ENCODE results near the gene OSBPL3. TPM values are rescaled to one million over a fixed set of nuclear protein-coding genes. Genes with fewer than 3 reads are reported as not detected.

Gene OSBPL3
- total and polyA plus RNA-seq, 2 experiments from 2014 or later = 21.8 to 25.8 TPM

DNA sequence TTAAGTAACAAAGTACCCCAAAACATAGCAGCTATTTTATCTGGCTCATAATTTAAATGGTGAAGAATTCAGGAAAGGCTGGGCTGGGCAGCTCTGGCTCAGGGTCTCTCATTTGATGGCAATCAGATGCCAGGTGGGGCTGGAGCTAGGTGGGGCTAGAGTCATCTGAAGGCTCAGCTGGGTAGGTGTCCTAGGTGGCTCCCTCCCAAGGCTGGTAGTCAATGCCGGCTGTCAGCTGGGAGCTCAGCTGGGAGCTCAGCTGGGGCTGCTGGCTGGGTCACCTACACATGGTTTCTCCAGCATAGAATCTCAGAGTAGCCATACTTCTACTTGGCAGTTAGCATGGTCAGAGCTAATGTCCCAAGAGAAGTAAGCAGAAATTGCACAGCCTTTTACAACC, 34.1 kb downstream of the OSBPL3 start:
- Histone ChIP-seq H2AFZ (no peak overlapping the region), H3K4me3 (no peak overlapping the region), H3F3A (ENCODE audit: insufficient read depth) (no peaks in the 10 kb centered on the region; the same call in 1 of the 2 replicates), H3K79me2 (ENCODE audit: insufficient read depth) (peaks cover 100% of the 10 kb centered on the region), H3K9me3 (ENCODE audit: low read depth) (no peaks in the 10 kb centered on the region), H3K4me1 (ENCODE audit: insufficient read depth) (peaks cover 10% of the 10 kb centered on the region; the same call in 1 of the 2 replicates), H3K27me3 (replicated peaks; ENCODE audit: insufficient read depth) (no peaks in the 10 kb centered on the region), H4K20me1 (ENCODE audit: insufficient read depth) (no peaks in the 10 kb centered on the region), H3K9me2 (ENCODE audit: insufficient read depth) (no peaks in the 10 kb centered on the region), H3K36me3 (ENCODE audit: low read depth) (no peaks in the 10 kb centered on the region), H3K27ac (no peak overlapping the region), H3K4me2 (ENCODE audit: unreplicated experiment) (no peak overlapping the region), H3K9ac (no peak overlapping the region)
- TF ChIP-seq EZH2 (IDR thresholded peaks at IDR 0.05; ENCODE audit: insufficient read depth, poor library complexity, severe bottlenecking) = no peak
- no peak for TF ChIP-seq EZH2phosphoT487 (IDR thresholded peaks at IDR 0.05; ENCODE audit: insufficient read depth, low read depth)
- DNase-seq = no peak
- in situ Hi-C loops (cut with MboI) = no loop called here
- 29 to 83% methylated on average over 1 of the region's 1 CpG for WGBS, 2 experiments (ENCODE audit: low coverage in 1 of 2, low lambda C conversion rate in 2 of 2, missing lambda C conversion rate in 2 of 2)

- Histone ChIP-seq H3K36me3 (ENCODE audit: low read depth) (no peaks in the 10 kb centered on the region), H3F3A (ENCODE audit: insufficient read depth) (no peaks in the 10 kb centered on the region; the same call in 1 of the 2 replicates), H3K4me2 (ENCODE audit: unreplicated experiment) (no peak overlapping the region), H3K9ac (no peak overlapping the region), H3K9me2 (ENCODE audit: insufficient read depth) (no peaks in the 10 kb centered on the region), H3K4me1 (ENCODE audit: insufficient read depth) (0 out of 2 replicates have a peak, but pooled peaks cover 5% of the 10 kb centered on the region), H3K27me3 (replicated peaks; ENCODE audit: insufficient read depth) (no peaks in the 10 kb centered on the region), H3K79me2 (ENCODE audit: insufficient read depth) (peaks cover 100% of the 10 kb centered on the region), H4K20me1 (ENCODE audit: insufficient read depth) (no peaks in the 10 kb centered on the region), H2AFZ (no peak overlapping the region), H3K27ac (no peak overlapping the region), H3K4me3 (no peak overlapping the region), H3K9me3 (ENCODE audit: low read depth) (no peaks in the 10 kb centered on the region)
- DNase-seq = no peak
- TF ChIP-seq EZH2 (IDR thresholded peaks at IDR 0.05; ENCODE audit: insufficient read depth, poor library complexity, severe bottlenecking) (no peak), EZH2phosphoT487 (IDR thresholded peaks at IDR 0.05; ENCODE audit: insufficient read depth, low read depth) (no peak)
- WGBS, 2 experiments (ENCODE audit: low coverage in 1 of 2, low lambda C conversion rate in 2 of 2, missing lambda C conversion rate in 2 of 2) = 89 to 93% methylated on average over 5 of the region's 5 CpGs
- in situ Hi-C loops (cut with MboI) = no loop called here
These were observed 36.7 kb downstream of the OSBPL3 start for GRCh38 chr7:24943096-24943948.

- no peak for DNase-seq
- Histone ChIP-seq H3K4me1 (ENCODE audit: insufficient read depth) (no peaks in the 10 kb centered on the region), H3K9me3 (ENCODE audit: low read depth) (no peaks in the 10 kb centered on the region), H3K27me3 (replicated peaks; ENCODE audit: insufficient read depth) (no peaks in the 10 kb centered on the region), H3K79me2 (ENCODE audit: insufficient read depth) (peaks cover 100% of the 10 kb centered on the region), H3F3A (ENCODE audit: insufficient read depth) (no peaks in the 10 kb centered on the region), H3K27ac (no peak overlapping the region), H3K4me3 (no peak overlapping the region), H3K9ac (no peak overlapping the region), H3K9me2 (ENCODE audit: insufficient read depth) (0 out of 2 replicates have a peak, but pooled peaks cover 5% of the 10 kb centered on the region), H4K20me1 (ENCODE audit: insufficient read depth) (0 out of 2 replicates have a peak, but pooled peaks cover 6% of the 10 kb centered on the region), H2AFZ (no peak overlapping the region), H3K4me2 (ENCODE audit: unreplicated experiment) (no peak overlapping the region), H3K36me3 (ENCODE audit: low read depth) (no peaks in the 10 kb centered on the region)
- TF ChIP-seq EZH2phosphoT487 (IDR thresholded peaks at IDR 0.05; ENCODE audit: insufficient read depth, low read depth) (no peak), EZH2 (IDR thresholded peaks at IDR 0.05; ENCODE audit: insufficient read depth, poor library complexity, severe bottlenecking) (no peak)
- in situ Hi-C loops (cut with MboI) = no loop called here
- WGBS, 2 experiments (ENCODE audit: low coverage in 1 of 2, low lambda C conversion rate in 2 of 2, missing lambda C conversion rate in 2 of 2) = 98% methylated on average over 5 of the region's 5 CpGs
These were observed 37.8 kb downstream of the OSBPL3 start for GRCh38 chr7:24942226-24942625.

DNA sequence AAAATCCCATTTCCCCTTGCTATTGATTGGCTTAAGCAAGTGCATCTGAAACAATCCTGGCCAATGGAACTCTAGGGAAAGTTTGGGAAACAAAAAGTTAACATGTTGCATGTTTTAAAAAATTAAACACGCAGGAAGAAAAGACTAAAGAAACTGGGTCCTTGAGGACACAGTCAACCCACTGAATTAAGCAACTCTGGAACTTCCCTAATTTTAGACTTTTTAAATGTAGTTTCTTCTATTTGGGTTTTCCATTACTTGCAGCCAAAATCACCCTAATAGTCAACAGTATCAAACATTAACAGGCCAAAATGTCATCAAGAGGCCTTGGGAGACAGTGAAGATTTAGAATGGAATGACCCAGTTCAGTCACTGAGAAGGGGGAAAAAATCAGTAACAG, 40.6 kb downstream of the OSBPL3 start:
- Histone ChIP-seq H3K9me3 (ENCODE audit: low read depth) (no peaks in the 10 kb centered on the region), H3K27me3 (replicated peaks; ENCODE audit: insufficient read depth) (no peaks in the 10 kb centered on the region), H3F3A (ENCODE audit: insufficient read depth) (no peaks in the 10 kb centered on the region), H3K27ac (no peak overlapping the region), H3K9ac (no peak overlapping the region), H3K4me1 (ENCODE audit: insufficient read depth) (peaks cover 21% of the 10 kb centered on the region), H3K9me2 (ENCODE audit: insufficient read depth) (0 out of 2 replicates have a peak, but pooled peaks cover 5% of the 10 kb centered on the region), H3K4me2 (ENCODE audit: unreplicated experiment) (no peak overlapping the region), H4K20me1 (ENCODE audit: insufficient read depth) (0 out of 2 replicates have a peak, but pooled peaks cover 6% of the 10 kb centered on the region), H3K79me2 (ENCODE audit: insufficient read depth) (peaks cover 100% of the 10 kb centered on the region), H3K36me3 (ENCODE audit: low read depth) (no peaks in the 10 kb centered on the region), H2AFZ (no peak overlapping the region), H3K4me3 (no peak overlapping the region)
- no peak for DNase-seq
- 17 to 38% methylated on average over 1 of the region's 1 CpG for WGBS, 2 experiments (ENCODE audit: low coverage in 1 of 2, low lambda C conversion rate in 2 of 2, missing lambda C conversion rate in 2 of 2)
- in situ Hi-C loops (cut with MboI) = no loop called here
- TF ChIP-seq EZH2 (IDR thresholded peaks at IDR 0.05; ENCODE audit: insufficient read depth, poor library complexity, severe bottlenecking) (no peak), EZH2phosphoT487 (IDR thresholded peaks at IDR 0.05; ENCODE audit: insufficient read depth, low read depth) (no peak)

Measured in GM23248 (cell line).